Measurements from ENCODE around the gene TAF10. TPM values are rescaled to one million over a fixed set of nuclear protein-coding genes. Genes with fewer than 3 reads are reported as not detected.

Gene TAF10
- polyA plus RNA-seq, 1 of the 3 experiments (the other 2 are of a cell fraction): 213 TPM

DNA sequence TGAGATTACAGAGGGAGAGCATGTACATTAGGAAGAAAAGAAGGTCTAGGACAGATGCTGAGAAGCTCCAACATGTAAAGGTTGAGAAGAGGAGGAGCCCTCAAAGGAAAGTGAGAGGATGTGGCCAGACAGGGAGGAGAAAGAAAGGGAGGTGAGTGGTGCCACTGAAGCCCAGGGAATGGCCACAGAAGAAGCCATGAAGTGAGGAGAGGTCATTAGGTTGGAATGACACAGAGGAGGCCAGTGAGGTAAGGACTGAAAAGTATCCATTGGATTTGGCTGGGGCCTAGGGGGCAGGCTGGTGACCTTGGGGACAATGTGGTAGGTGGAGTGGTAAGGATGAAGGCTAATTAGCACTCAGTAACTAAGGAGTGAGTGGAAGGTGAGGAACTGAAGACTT, 46.6 kb upstream of the TAF10 start (continued):
- TF ChIP-seq REST (IDR thresholded peaks at IDR 0.05; ENCODE audit: low read depth, low read length) (no peak), RAD21 (IDR thresholded peaks at IDR 0.05; ENCODE audit: low read length) (no peak)

DNA sequence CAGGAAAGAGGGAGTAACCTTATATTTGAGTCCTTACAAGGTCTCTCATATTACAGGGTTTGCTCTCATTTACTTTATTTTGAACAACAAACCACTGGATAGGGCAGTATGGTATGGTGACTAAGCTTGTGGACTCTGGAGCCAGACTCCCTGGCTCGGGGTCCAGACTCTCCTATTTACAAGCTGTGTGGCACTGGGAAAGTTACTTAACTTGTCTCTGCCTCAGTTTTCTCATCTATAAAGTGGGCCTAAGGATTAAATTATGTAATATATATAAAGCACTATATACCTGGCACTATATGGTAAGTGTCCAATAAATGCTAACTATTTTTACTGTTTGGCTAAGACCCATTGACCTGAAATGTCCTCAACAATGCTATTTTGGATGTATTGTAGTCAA, 45.3 kb upstream of the TAF10 start:
- H3K27ac ChIP-seq (ENCODE audit: low read depth in 2 of 2, low read length in 1 of 2): no peak overlapping the region
- no peak overlapping the region for H3K4me3 ChIP-seq (ENCODE audit: low read depth in 2 of 2, low read length in 1 of 2)
- H3K27me3 ChIP-seq (ENCODE audit: insufficient read depth): no peaks in the 10 kb centered on the region
- 80% methylated on average over 1 of the region's 1 CpG for WGBS (ENCODE audit: low lambda C conversion rate)
- no peak overlapping the region for H3K4me2 ChIP-seq
- H3K9me2 ChIP-seq: no peaks in the 10 kb centered on the region
- no peaks in the 10 kb centered on the region for H4K20me1 ChIP-seq (ENCODE audit: insufficient read depth)
- H3K9ac ChIP-seq: no peak overlapping the region
- H3K4me1 ChIP-seq (ENCODE audit: control insufficient read depth in 1 of 2, insufficient read depth in 2 of 2, low read depth in 1 of 2, low read length in 1 of 2): peaks cover 0 to 25% of the 10 kb centered on the region in 2 experiments; a peak in 1 of 4 replicates
- no peak overlapping the region for H2AFZ ChIP-seq (ENCODE audit: low read depth)
- TF ChIP-seq JUND (IDR thresholded peaks at IDR 0.05): no peak
- TF ChIP-seq GATA2 (CRISPR knock-in tag; IDR thresholded peaks at IDR 0.05): no peak
- TF ChIP-seq PBX3 (IDR thresholded peaks at IDR 0.05): no peak
- TF ChIP-seq RFX5 (IDR thresholded peaks at IDR 0.05; ENCODE audit: low read length): no peak
- no peak for TF ChIP-seq CTCF (IDR thresholded peaks at IDR 0.05)
- TF ChIP-seq GABPA (IDR thresholded peaks at IDR 0.05; ENCODE audit: low read depth): no peak
- no peak for TF ChIP-seq POLR2AphosphoS5 (IDR thresholded peaks at IDR 0.05; ENCODE audit: low read depth, low read length)
- no peak for TF ChIP-seq SIN3A (IDR thresholded peaks at IDR 0.05; ENCODE audit: borderline replicate concordance, low read depth, low read length)
- ChIA-PET CTCF (interaction anchor here (0.8 to 3.3 kb wide), 6 partner anchors 11 to 49 kb away, joined by 3 to 11 read pairs (median 8); partner anchors contain the start of gene MRPL17), POLR2A (no interaction called here)
- no peaks in the 10 kb centered on the region for H3K9me3 ChIP-seq
- peaks cover 4% of the 10 kb centered on the region for H3F3A ChIP-seq (replicated peaks; ENCODE audit: insufficient read depth)
- DNase-seq: no peak
- H3K79me2 ChIP-seq (ENCODE audit: insufficient read depth): no peaks in the 10 kb centered on the region
- H3K36me3 ChIP-seq (replicated peaks in 1 of 2; ENCODE audit: control insufficient read depth in 1 of 2, insufficient read depth in 2 of 2, low read length in 1 of 2): no peaks in the 10 kb centered on the region

Measured in SK-N-SH (cell line).